Measurements from ENCODE around the gene CFAP20DC. TPM values are rescaled to one million over a fixed set of nuclear protein-coding genes. Genes with fewer than 3 reads are reported as not detected.

The CFAP20DC gene
- total RNA-seq, 1 donor from 2014 or later, result 5.4 TPM

GRCh38 chr3:58962040-58962651, 87.7 kb downstream of the CFAP20DC start:
- intact Hi-C loops (cut with DNase I), result no loop called here
- no peaks in the 10 kb centered on the region for H3K27me3 ChIP-seq
- no peaks in the 10 kb centered on the region for H3K9me3 ChIP-seq
- TF ChIP-seq POLR2AphosphoS5 (IDR thresholded peaks at IDR 0.05; ENCODE audit: insufficient read depth in 1 of 2, low read depth in 1 of 2) (no peak), CTCF (IDR thresholded peaks at IDR 0.05) (no peak), POLR2A (IDR thresholded peaks at IDR 0.05) (no peak)
- no peak for DNase-seq (ENCODE audit: extremely low spot score in 2 of 2)
- H3K36me3 ChIP-seq, result no peaks in the 10 kb centered on the region
- H3K4me3 ChIP-seq, result no peak overlapping the region
- no peaks in the 10 kb centered on the region for H3K4me1 ChIP-seq
- H3K27ac ChIP-seq, result no peak overlapping the region

DNA sequence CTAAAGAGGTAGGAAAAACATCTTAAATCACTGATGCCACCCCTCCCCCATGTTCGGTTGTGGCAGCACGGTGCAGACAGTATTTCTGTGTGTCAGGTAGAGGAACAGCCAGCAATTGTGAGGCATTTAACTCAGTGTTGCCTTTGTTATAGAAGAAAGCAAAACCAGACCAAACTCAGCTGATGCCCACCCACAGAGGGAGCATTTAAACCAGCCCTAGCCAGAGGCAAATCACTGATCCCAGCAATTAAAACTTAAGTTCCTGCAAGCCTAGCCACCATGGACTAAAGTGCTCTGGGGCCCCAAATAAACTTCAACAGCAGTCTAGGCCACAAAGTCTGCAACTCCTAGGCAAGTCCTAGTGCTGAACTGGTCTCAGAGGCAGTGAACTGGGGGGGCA, 94.5 kb downstream of the CFAP20DC start:
- no peaks in the 10 kb centered on the region for H3K36me3 ChIP-seq
- no peak overlapping the region for H3K4me3 ChIP-seq
- DNase-seq (ENCODE audit: extremely low spot score in 2 of 2), result no peak
- no peaks in the 10 kb centered on the region for H3K4me1 ChIP-seq
- intact Hi-C loops (cut with DNase I), result no loop called here
- TF ChIP-seq POLR2A (IDR thresholded peaks at IDR 0.05), result no peak
- TF ChIP-seq CTCF (IDR thresholded peaks at IDR 0.05), result no peak
- no peaks in the 10 kb centered on the region for H3K27me3 ChIP-seq
- no peak overlapping the region for H3K27ac ChIP-seq
- H3K9me3 ChIP-seq, result no peaks in the 10 kb centered on the region

DNA sequence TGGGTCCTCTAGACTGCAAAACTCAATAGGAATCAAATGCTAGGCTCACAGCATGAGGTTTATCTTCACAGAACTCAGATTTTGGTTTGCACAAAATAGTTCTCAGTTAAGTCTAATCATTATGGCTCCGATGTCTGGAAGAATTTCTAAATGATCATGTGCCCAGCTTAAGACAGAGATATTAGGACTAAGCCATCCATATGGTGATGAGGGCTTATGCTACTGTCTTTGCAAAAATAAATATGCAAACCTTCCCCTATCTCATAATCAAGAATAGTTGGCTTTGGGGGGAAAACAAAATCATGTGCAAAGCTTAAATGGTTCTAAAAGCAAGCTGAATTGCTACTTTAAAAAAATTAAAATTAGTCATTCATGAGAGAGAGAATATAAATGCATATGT, 96.5 kb downstream of the CFAP20DC start:
- Histone ChIP-seq H3K27ac (no peak overlapping the region), H3K9me3 (no peaks in the 10 kb centered on the region), H3K4me1 (no peaks in the 10 kb centered on the region), H3K36me3 (no peaks in the 10 kb centered on the region), H3K27me3 (no peaks in the 10 kb centered on the region), H3K4me3 (no peak overlapping the region)
- intact Hi-C loops (cut with DNase I), result no loop called here
- DNase-seq (ENCODE audit: extremely low spot score in 2 of 2), result no peak
- no peak for TF ChIP-seq CTCF (IDR thresholded peaks at IDR 0.05)
- no peak for TF ChIP-seq POLR2AphosphoS5 (IDR thresholded peaks at IDR 0.05; ENCODE audit: insufficient read depth in 1 of 2, low read depth in 1 of 2)
- no peak for TF ChIP-seq POLR2A (IDR thresholded peaks at IDR 0.05)

- Histone ChIP-seq H3K36me3 (no peaks in the 10 kb centered on the region), H3K27me3 (no peaks in the 10 kb centered on the region), H3K4me3 (no peak overlapping the region), H3K9me3 (no peaks in the 10 kb centered on the region), H3K4me1 (no peaks in the 10 kb centered on the region), H3K27ac (no peak overlapping the region)
- no peak for DNase-seq (ENCODE audit: extremely low spot score in 2 of 2)
- intact Hi-C loops (cut with DNase I), result no loop called here
- no peak for TF ChIP-seq POLR2AphosphoS5 (IDR thresholded peaks at IDR 0.05; ENCODE audit: insufficient read depth in 1 of 2, low read depth in 1 of 2)
- no peak for TF ChIP-seq POLR2A (IDR thresholded peaks at IDR 0.05)
- no peak for TF ChIP-seq CTCF (IDR thresholded peaks at IDR 0.05)
Measured at GRCh38 chr3:58952128-58952917, 97.5 kb downstream of the CFAP20DC start.

DNA sequence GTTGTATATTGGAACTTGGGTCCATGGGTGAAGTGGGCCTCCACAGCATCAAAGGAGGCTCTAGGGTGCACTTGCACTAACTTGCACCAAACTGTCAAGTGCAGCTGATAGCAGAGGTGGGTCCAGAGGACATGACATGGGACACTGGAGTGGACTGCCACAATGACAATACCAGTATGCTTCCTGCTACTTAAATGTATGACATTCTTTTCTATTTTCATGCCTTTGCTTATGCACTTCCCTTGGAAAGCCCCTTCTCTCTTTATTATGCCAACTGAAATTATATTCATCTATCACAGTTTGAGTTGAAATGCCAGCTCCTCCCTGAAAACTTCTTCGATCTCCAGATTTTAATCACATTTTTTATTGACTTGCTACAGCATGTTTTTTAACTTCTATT, 101.8 kb downstream of the CFAP20DC start:
- Histone ChIP-seq H3K36me3 (no peaks in the 10 kb centered on the region), H3K9me3 (no peaks in the 10 kb centered on the region), H3K4me3 (no peak overlapping the region), H3K27ac (no peak overlapping the region), H3K27me3 (no peaks in the 10 kb centered on the region), H3K4me1 (no peaks in the 10 kb centered on the region)
- intact Hi-C loops (cut with DNase I), result loop anchor here (10.0 kb wide), 1 partner anchor 1857 kb away; no protein-coding TSS in a partner anchor
- no peak for DNase-seq (ENCODE audit: extremely low spot score in 2 of 2)
- TF ChIP-seq CTCF (IDR thresholded peaks at IDR 0.05), result no peak
- TF ChIP-seq POLR2AphosphoS5 (IDR thresholded peaks at IDR 0.05; ENCODE audit: insufficient read depth in 1 of 2, low read depth in 1 of 2), result no peak
- no peak for TF ChIP-seq POLR2A (IDR thresholded peaks at IDR 0.05)

Measured in vagina (tissue), 2 donors.